KMS-11 (cell line): Measurements from ENCODE around the gene SULT1B1.

ENCODE experiments used
- H2AFZ ChIP-seq: fragments of 200-600 bp; sonication (generic); 2 replicates; pipeline ENCODE4 v1.6.1; 2016; ENCODE audit warnings: antibody characterized with exemption, mixed run types, low read depth
- H3K27ac ChIP-seq: fragments of 200-600 bp; sonication (generic); 2 replicates; pipeline ENCODE4 v1.6.1; 2016; ENCODE audit warnings: mild to moderate bottlenecking, mixed run types
- H3K27me3 ChIP-seq: fragments of 200-600 bp; sonication (generic); 2 replicates; pipeline ENCODE4 v1.6.1; 2017; ENCODE audit warnings: mild to moderate bottlenecking, low read depth, mixed run types, moderate library complexity; ENCODE audit not compliant: insufficient read depth
- H3K36me3 ChIP-seq: fragments of 200-600 bp; sonication (generic); 2 replicates; pipeline ENCODE4 v1.6.1; 2017; ENCODE audit warnings: mild to moderate bottlenecking, mixed run types; ENCODE audit not compliant: insufficient read depth
- H3K4me1 ChIP-seq: fragments of 200-600 bp; sonication (generic); 2 replicates; pipeline ENCODE4 v1.6.1; 2016; ENCODE audit warnings: mild to moderate bottlenecking, low read depth, mixed run types; ENCODE audit not compliant: poor library complexity, severe bottlenecking
- H3K4me2 ChIP-seq: fragments of 200-600 bp; sonication (generic); 2 replicates; pipeline ENCODE4 v1.7.0; 2016; ENCODE audit warnings: mild to moderate bottlenecking, mixed run types
- H3K4me3 ChIP-seq: fragments of 200-600 bp; sonication (generic); IDR thresholded peaks from 2 replicates; pipeline ENCODE4 v1.6.1; 2017; ENCODE audit warnings: low read depth, low read length, mixed read lengths; ENCODE audit not compliant: insufficient read depth
- H3K79me2 ChIP-seq: fragments of 200-600 bp; sonication (generic); 2 replicates; pipeline ENCODE4 v1.6.1; 2016; ENCODE audit warnings: low read depth, mixed run types; ENCODE audit not compliant: insufficient read depth
- H3K9ac ChIP-seq: fragments of 200-600 bp; sonication (generic); 2 replicates; pipeline ENCODE4 v1.6.1; 2016; ENCODE audit warnings: mild to moderate bottlenecking, mixed run types
- H4K20me1 ChIP-seq: fragments of 200-600 bp; sonication (generic); 2 replicates; pipeline ENCODE4 v1.6.1; 2016; ENCODE audit warnings: mild to moderate bottlenecking, mixed run types; ENCODE audit not compliant: insufficient read depth
- CTCF ChIP-seq: fragments of 200-600 bp; sonication (generic); conservative IDR thresholded peaks from 2 replicates; pipeline ENCODE4 v1.6.1; 2017; ENCODE audit warnings: low read depth, mild to moderate bottlenecking, antibody characterized with exemption, low read length, moderate library complexity, mixed read lengths

SULT1B1 gene

DNA sequence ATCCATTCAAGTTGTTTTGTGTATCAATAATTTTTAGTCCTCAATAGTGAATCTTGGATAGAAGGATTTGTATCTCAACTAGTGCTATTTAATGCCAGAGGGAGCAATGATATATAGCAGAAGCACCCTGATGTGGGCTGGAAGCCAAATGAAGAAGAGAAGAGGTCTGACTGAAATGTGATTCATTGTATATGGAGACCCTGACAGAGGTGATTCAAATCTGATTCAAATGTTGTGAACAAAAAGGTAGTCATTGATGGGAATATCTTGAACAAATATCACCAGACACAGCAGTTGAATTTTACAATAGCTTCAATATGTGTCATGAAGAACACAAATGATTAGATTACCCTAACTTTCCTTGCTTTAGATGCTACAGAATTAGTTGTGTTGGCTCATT lies 27.5 kb upstream of the SULT1B1 start:
- H3K27me3 ChIP-seq: no peaks in the 10 kb centered on the region
- H3K36me3 ChIP-seq: no peaks in the 10 kb centered on the region
- H3K27ac ChIP-seq: no peak overlapping the region
- H4K20me1 ChIP-seq: no peaks in the 10 kb centered on the region
- H3K4me3 ChIP-seq: no peak overlapping the region
- H3K4me2 ChIP-seq: no peak overlapping the region
- no peak overlapping the region for H2AFZ ChIP-seq
- no peak for TF ChIP-seq CTCF
- H3K4me1 ChIP-seq: no peaks in the 10 kb centered on the region
- no peak overlapping the region for H3K9ac ChIP-seq
- H3K79me2 ChIP-seq: no peaks in the 10 kb centered on the region

DNA sequence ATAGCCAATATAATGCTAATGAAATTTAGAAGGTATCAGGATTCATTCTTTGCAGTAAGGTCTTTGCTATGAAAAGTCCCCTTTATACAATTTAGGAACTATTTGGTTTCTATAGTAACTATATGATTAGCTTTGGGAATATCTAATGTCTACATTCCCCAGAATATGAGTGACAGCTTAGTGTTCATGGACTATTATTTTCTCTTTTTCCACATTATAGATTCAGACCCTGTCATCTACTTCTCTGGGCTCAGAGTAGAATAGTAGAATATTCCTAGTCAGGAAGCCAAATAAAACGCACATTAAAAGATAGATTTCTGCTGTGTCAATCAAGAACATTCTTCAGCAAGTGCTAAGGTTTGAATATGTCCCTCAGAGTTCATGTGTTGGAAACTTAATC lies 26.1 kb upstream of the SULT1B1 start:
- no peaks in the 10 kb centered on the region for H3K36me3 ChIP-seq
- H3K4me3 ChIP-seq: no peak overlapping the region
- no peak overlapping the region for H3K4me2 ChIP-seq
- no peaks in the 10 kb centered on the region for H4K20me1 ChIP-seq
- TF ChIP-seq CTCF: no peak
- H3K9ac ChIP-seq: no peak overlapping the region
- H3K27me3 ChIP-seq: no peaks in the 10 kb centered on the region
- H3K4me1 ChIP-seq: no peaks in the 10 kb centered on the region
- no peak overlapping the region for H3K27ac ChIP-seq
- no peaks in the 10 kb centered on the region for H3K79me2 ChIP-seq
- no peak overlapping the region for H2AFZ ChIP-seq

GRCh38 chr4:69785211-69785831 lies 24.9 kb upstream of the SULT1B1 start:
- Histone ChIP-seq H3K4me3 (no peak overlapping the region), H2AFZ (no peak overlapping the region), H3K79me2 (no peaks in the 10 kb centered on the region)

DNA sequence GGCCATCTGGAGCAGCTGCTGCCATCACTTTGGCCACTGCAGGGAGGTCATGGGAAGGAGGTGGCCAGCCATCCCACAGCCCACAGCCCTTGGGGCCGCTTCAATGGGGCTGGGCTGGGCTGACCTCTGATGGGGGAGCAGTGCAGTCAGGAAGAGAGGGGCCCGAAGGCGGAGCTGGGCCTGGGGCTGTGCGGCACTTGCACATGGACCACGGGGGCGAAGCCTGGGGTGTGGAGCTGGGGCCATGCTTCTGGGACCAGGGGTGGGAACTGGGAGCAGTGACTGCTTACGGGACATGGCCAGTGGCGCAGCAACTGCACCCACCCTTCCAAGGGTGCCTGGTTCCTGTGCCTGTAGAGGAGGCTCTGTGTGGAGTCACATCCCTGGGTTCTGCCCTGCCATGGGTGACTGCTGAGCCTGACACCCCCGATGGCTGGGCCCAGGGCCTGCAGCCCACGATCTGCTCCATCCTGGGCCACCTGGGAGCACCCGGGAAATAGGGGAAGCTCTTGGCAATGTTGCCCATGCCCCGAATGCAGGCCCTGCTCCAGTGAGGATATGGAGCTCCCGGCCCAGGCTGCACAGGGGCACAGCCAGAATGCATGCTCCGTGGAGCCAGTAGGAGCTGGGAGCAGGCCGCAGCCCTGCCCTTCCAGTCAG lies 22.4 kb upstream of the SULT1B1 start:
- no peak for TF ChIP-seq CTCF
- Histone ChIP-seq H3K9ac (no peak overlapping the region), H3K79me2 (no peaks in the 10 kb centered on the region), H4K20me1 (no peaks in the 10 kb centered on the region), H3K4me1 (no peaks in the 10 kb centered on the region), H3K4me2 (no peak overlapping the region), H3K36me3 (no peaks in the 10 kb centered on the region), H3K4me3 (no peak overlapping the region), H3K27me3 (no peaks in the 10 kb centered on the region), H2AFZ (no peak overlapping the region), H3K27ac (no peak overlapping the region)

More at GRCh38 chr4:69785211-69785831, 24.9 kb upstream of the SULT1B1 start:
- Histone ChIP-seq H3K27me3 (no peaks in the 10 kb centered on the region), H3K4me1 (no peaks in the 10 kb centered on the region), H3K9ac (no peak overlapping the region), H3K27ac (no peak overlapping the region), H4K20me1 (no peaks in the 10 kb centered on the region), H3K36me3 (no peaks in the 10 kb centered on the region), H3K4me2 (no peak overlapping the region)
- no peak for TF ChIP-seq CTCF
